Sigmoid colon (tissue), 7 donors: ENCODE results near the gene HRK. TPM values are rescaled to one million over a fixed set of nuclear protein-coding genes. Genes with fewer than 3 reads are reported as not detected.

Experiments used
- DNase-seq: peaks from one replicate; pipeline ENCODE4 v3.0.0-alpha.2; 2019
- H3K27ac ChIP-seq, 4 donors: fragments of 200-600 bp; sonication (generic); one replicate each; pipeline ENCODE4 v1.5.1; 2016 to 2019; ENCODE audit warnings: mild to moderate bottlenecking in 1 of 4
- H3K27me3 ChIP-seq, 3 donors: fragments of 200-600 bp; sonication (generic); one replicate each; pipeline ENCODE4 v1.5.1; 2019; ENCODE audit warnings: mild to moderate bottlenecking in 1 of 3
- H3K36me3 ChIP-seq, 4 donors: fragments of 200-600 bp; sonication (generic); one replicate each; pipeline ENCODE4 v1.5.1; 2016 to 2019
- H3K4me1 ChIP-seq, 4 donors: fragments of 200-600 bp; sonication (generic); one replicate each; pipeline ENCODE4 v1.5.1; 2017 to 2019
- H3K4me3 ChIP-seq, 4 donors: fragments of 200-600 bp; sonication (generic); one replicate each; pipeline ENCODE4 v1.5.1; 2017 to 2019; ENCODE audit warnings: mild to moderate bottlenecking in 2 of 4, moderate library complexity in 1 of 4
- H3K9me3 ChIP-seq, 4 donors: fragments of 200-600 bp in 3 of 4; sonication (generic) in 3 of 4; one replicate each; pipeline versions ENCODE4 v1.5.1 to v1.6.1; 2013 to 2019
- CTCF ChIP-seq, 4 experiments: fragments of 450-650 bp in 3 of 4; fragments of 200-600 bp in 1 of 4; IDR thresholded peaks; one replicate each; pipeline ENCODE4 v1.5.1; 2016 to 2019; ENCODE audit warnings: antibody characterized with exemption in 4 of 4, mild to moderate bottlenecking in 3 of 4, moderate library complexity in 2 of 4
- EP300 ChIP-seq, 4 donors: sonication (generic); formaldehyde crosslinking; IDR thresholded peaks; one replicate each; pipeline ENCODE4 v1.6.1; 2017; ENCODE audit warnings: antibody characterized with exemption in 4 of 4
- POLR2A ChIP-seq, 2 donors: fragments of 450-650 bp; IDR thresholded peaks; one replicate each; pipeline ENCODE4 v1.6.1; 2016; ENCODE audit warnings: antibody characterized with exemption in 2 of 2, mild to moderate bottlenecking in 2 of 2, moderate library complexity in 2 of 2
- POLR2AphosphoS5 ChIP-seq, 4 donors: sonication (generic); formaldehyde crosslinking; IDR thresholded peaks; one replicate each; pipeline ENCODE4 v1.6.1; 2017; ENCODE audit warnings: antibody characterized with exemption in 4 of 4
- WGBS, 2 donors: extraction: QIAGEN DNeasy Blood & Tissue Kit; methylation state at CpG; one replicate each; pipeline ENCODE4 v1.1.7; 2013; 5-methylcytosine and 5-hydroxymethylcytosine counted together
- intact Hi-C: fragments of 100-400 bp; cut with DNase I; formaldehyde crosslinking; loops from one replicate; pipeline ENCODE4 v1.15.1; 2023
- polyA plus RNA-seq, 3 donors: library from polyadenylated mRNA; stranded (reverse); fragments of 200-250 nt; gene quantifications; one replicate each; pipeline ENCODE4 v1.2.3, GENCODE V29; 2013
- total RNA-seq, 4 donors: library from RNA; depleted of rRNA; stranded (reverse); fragments of >200 nt; gene quantifications; one replicate each; pipeline ENCODE4 v1.1.0, GENCODE V29; 2016
- donor health status: healthy with polysubstance abuse.
- donor health status: Bipolar disorder and iron deficiency.
- donor health status: healthy.

Gene HRK
- total and polyA plus RNA-seq, 7 donors, result under 0.01 to 0.92 (median 0.19) TPM; not detected in 3

- no peak overlapping the region for H3K27ac ChIP-seq
- 65 to 75% methylated on average over 13 of the region's 13 CpGs for WGBS, 2 donors
Observed at GRCh38 chr12:116864371-116865160, 16.7 kb downstream of the HRK start.

GRCh38 chr12:116863275-116863767, 17.9 kb downstream of the HRK start:
- Histone ChIP-seq H3K27ac (no peak overlapping the region), H3K36me3 (no peaks in the 10 kb centered on the region), H3K4me3 (no peak overlapping the region), H3K9me3 (no peaks in the 10 kb centered on the region), H3K27me3 (peaks cover 0 to 17% (median 0%) of the 10 kb centered on the region in 3 donors), H3K4me1 (peaks cover 0 to 8% (median 0%) of the 10 kb centered on the region in 4 donors)
- DNase-seq, result no peak
- WGBS, 2 donors, result 40 to 54% methylated on average over 6 of the region's 6 CpGs
- TF ChIP-seq EP300 (IDR thresholded peaks at IDR 0.05) (no peak), CTCF (IDR thresholded peaks at IDR 0.05) (peak in 1 of 4 experiments; percentile 14)
- intact Hi-C loops, result no loop called here

More at GRCh38 chr12:116864371-116865160, 16.7 kb downstream of the HRK start:
- TF ChIP-seq EP300 (IDR thresholded peaks at IDR 0.05), result no peak
- TF ChIP-seq POLR2A (IDR thresholded peaks at IDR 0.05), result no peak
- no peak for TF ChIP-seq CTCF (IDR thresholded peaks at IDR 0.05)
- no peak for TF ChIP-seq POLR2AphosphoS5 (IDR thresholded peaks at IDR 0.05)
- no peak for DNase-seq
- no peak overlapping the region for H3K4me3 ChIP-seq
- intact Hi-C loops, result no loop called here
- H3K36me3 ChIP-seq, result no peaks in the 10 kb centered on the region
- no peaks in the 10 kb centered on the region for H3K9me3 ChIP-seq
- peaks cover 0 to 8% (median 0%) of the 10 kb centered on the region in 4 donors for H3K4me1 ChIP-seq
- H3K27me3 ChIP-seq, result peaks cover 0 to 17% (median 0%) of the 10 kb centered on the region in 3 donors

GRCh38 chr12:116862167-116862566, 19.1 kb downstream of the HRK start:
- WGBS, 2 donors, result 95 to 97% methylated on average over 4 of the region's 4 CpGs
- no peak for TF ChIP-seq POLR2AphosphoS5 (IDR thresholded peaks at IDR 0.05)
- no peak overlapping the region for H3K27ac ChIP-seq
- H3K9me3 ChIP-seq, result no peaks in the 10 kb centered on the region
- H3K4me3 ChIP-seq, result no peak overlapping the region
- H3K36me3 ChIP-seq, result no peaks in the 10 kb centered on the region
- peaks cover 0 to 28% (median 5%) of the 10 kb centered on the region in 3 donors for H3K27me3 ChIP-seq
- no peak for DNase-seq
- peaks cover 0 to 8% (median 0%) of the 10 kb centered on the region in 4 donors for H3K4me1 ChIP-seq
- intact Hi-C loops, result no loop called here

GRCh38 chr12:116861320-116861719, 19.9 kb downstream of the HRK start:
- TF ChIP-seq EP300 (IDR thresholded peaks at IDR 0.05) (no peak), POLR2A (IDR thresholded peaks at IDR 0.05) (no peak), POLR2AphosphoS5 (IDR thresholded peaks at IDR 0.05) (no peak), CTCF (IDR thresholded peaks at IDR 0.05) (no peak)
- H3K4me1 ChIP-seq, result peaks cover 0 to 8% (median 0%) of the 10 kb centered on the region in 4 donors
- 28 to 68% methylated on average over 12 of the region's 12 CpGs for WGBS, 2 donors
- no peaks in the 10 kb centered on the region for H3K36me3 ChIP-seq
- H3K27ac ChIP-seq, result no peak overlapping the region
- no peak overlapping the region for H3K4me3 ChIP-seq
- DNase-seq, result no peak
- H3K9me3 ChIP-seq, result no peaks in the 10 kb centered on the region
- intact Hi-C loops, result no loop called here
- H3K27me3 ChIP-seq, result peaks cover 0 to 36% (median 13%) of the 10 kb centered on the region in 3 donors

- WGBS, 2 donors, result 64 to 80% methylated on average over 3 of the region's 3 CpGs
- no peak for DNase-seq
- peaks cover 0 to 8% (median 0%) of the 10 kb centered on the region in 4 donors for H3K4me1 ChIP-seq
- peaks cover 0 to 47% (median 22%) of the 10 kb centered on the region in 3 donors for H3K27me3 ChIP-seq
- no peak overlapping the region for H3K4me3 ChIP-seq
- no peaks in the 10 kb centered on the region for H3K9me3 ChIP-seq
- H3K36me3 ChIP-seq, result no peaks in the 10 kb centered on the region
- no peak overlapping the region for H3K27ac ChIP-seq
- TF ChIP-seq POLR2A (IDR thresholded peaks at IDR 0.05) (no peak), CTCF (IDR thresholded peaks at IDR 0.05) (no peak), EP300 (IDR thresholded peaks at IDR 0.05) (no peak), POLR2AphosphoS5 (IDR thresholded peaks at IDR 0.05) (no peak)
- intact Hi-C loops, result no loop called here
Observed at GRCh38 chr12:116860263-116860662, 21.0 kb downstream of the HRK start.
